ENCODE data around the gene NBAS.

DNA sequence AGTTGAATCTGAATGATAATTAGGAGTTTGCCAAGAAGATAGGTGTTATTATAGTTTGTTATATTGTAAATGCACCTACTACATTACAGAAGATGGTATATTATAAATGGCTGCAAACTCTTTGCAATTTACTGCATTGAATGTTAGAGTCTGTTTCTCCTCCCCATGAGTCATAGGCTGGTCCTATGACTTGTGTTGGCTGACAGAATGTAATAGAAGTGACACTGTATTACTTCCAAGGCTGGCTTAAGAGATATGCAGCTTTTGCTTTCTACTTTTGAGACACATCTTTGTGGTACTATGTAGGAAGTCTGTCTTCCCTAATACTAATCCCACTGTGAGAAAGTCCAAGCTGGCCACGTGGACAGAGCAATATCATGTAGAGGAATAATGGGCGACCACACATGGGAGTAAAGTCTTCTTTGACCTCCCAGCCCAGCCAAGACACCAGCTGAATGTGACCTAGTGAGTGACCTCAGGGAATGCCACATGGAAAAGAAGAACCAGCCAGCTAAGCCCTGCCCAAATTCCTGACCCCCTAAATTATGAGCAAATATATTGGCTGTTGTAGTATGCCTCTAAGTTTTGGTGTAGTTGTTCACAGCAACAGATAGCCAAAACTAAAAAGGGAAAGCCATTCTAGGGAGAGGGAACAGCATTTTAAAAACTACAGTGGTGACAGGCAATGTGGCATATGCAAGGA, 23.8 kb upstream of the NBAS start:
- TF ChIP-seq POLR2AphosphoS5 (IDR thresholded peaks at IDR 0.05; ENCODE audit: borderline replicate concordance, low read depth, low read length) (no peak), EZH2 (IDR thresholded peaks at IDR 0.05) (no peak), FOXP2 (optimal IDR thresholded peaks at IDR 0.05; ENCODE audit: control extremely low read depth, extremely low read length, insufficient read depth) (no peak)

All from SK-N-MC (cell line).